HepG2 (cell line): ENCODE data around the gene THSD4. TPM values are rescaled to one million over a fixed set of nuclear protein-coding genes. Genes with fewer than 3 reads are reported as not detected.

ENCODE experiments used
- HNF4G ChIP-seq, 2 experiments: sonication (generic) in 1 of 2; formaldehyde crosslinking in 1 of 2; IDR thresholded peaks; 2 replicates each; pipeline versions ENCODE4 v1.4.0 to v1.6.1; 2011 to 2020; ENCODE audit warnings: borderline replicate concordance in 2 of 2, low read depth in 2 of 2, mild to moderate bottlenecking in 2 of 2, low read length in 1 of 2, missing genetic modification reagents in 1 of 2, moderate library complexity in 1 of 2
- MAZ ChIP-seq, 2 experiments: sonication (generic) in 1 of 2; formaldehyde crosslinking in 1 of 2; IDR thresholded peaks; 2 replicates each; pipeline versions ENCODE4 v1.5.0 to v1.6.1; 2012 to 2020; ENCODE audit warnings: low read depth in 2 of 2, mild to moderate bottlenecking in 2 of 2, borderline replicate concordance in 1 of 2, improper control_type of control experiment in 1 of 2, low read length in 1 of 2, missing genetic modification reagents in 1 of 2, moderate library complexity in 1 of 2
- RBM22 ChIP-seq: fragments of 200-400 bp; formaldehyde crosslinking; optimal IDR thresholded peaks from 2 replicates; pipeline ENCODE3; 2017; ENCODE audit warnings: mild to moderate bottlenecking, low read length, moderate library complexity
- SIX1 ChIP-seq: sonication (generic); formaldehyde crosslinking; IDR thresholded peaks from 2 replicates; pipeline ENCODE4 v1.4.0; 2020; ENCODE audit warnings: missing genetic modification reagents, borderline replicate concordance
- ZBTB2 ChIP-seq: sonication (generic); formaldehyde crosslinking; IDR thresholded peaks from 2 replicates; pipeline ENCODE4 v1.8.0; 2022; ENCODE audit warnings: low read depth, missing genetic modification reagents
- ZC3H4 ChIP-seq: sonication (generic); formaldehyde crosslinking; IDR thresholded peaks from 2 replicates; pipeline ENCODE4 v1.4.0; 2020; ENCODE audit warnings: missing genetic modification reagents, borderline replicate concordance
- ZFP1 ChIP-seq: IDR thresholded peaks from 2 replicates; pipeline ENCODE4 v1.6.1; 2016
- ZIK1 ChIP-seq: sonication (generic); formaldehyde crosslinking; IDR thresholded peaks from 2 replicates; pipeline ENCODE4 v1.5.0; 2020; ENCODE audit warnings: mild to moderate bottlenecking, low read depth, missing genetic modification reagents, borderline replicate concordance
- ZNF280B ChIP-seq: sonication (generic); formaldehyde crosslinking; IDR thresholded peaks from 2 replicates; pipeline ENCODE4 v1.5.0; 2020; ENCODE audit warnings: missing genetic modification reagents, mild to moderate bottlenecking, borderline replicate concordance
- polyA plus RNA-seq, 8 experiments: library from polyadenylated mRNA; depleted of rRNA in 3 of 8; stranded (reverse) in 7 of 8; unstranded in 1 of 8; fragments of >200 nt; fragmentation: Illumina TruSeq in 4 of 8; extraction: Trizol in 4 of 8; gene quantifications; 2 replicates each; pipeline versions ENCODE4 v1.2.1 to v1.2.3, GENCODE V29; 2011 to 2016; ENCODE audit warnings: low read depth in 4 of 8, missing spikeins in 1 of 8, mixed read lengths in 1 of 8; ENCODE audit not compliant: insufficient read depth in 1 of 8
- total RNA-seq, 5 experiments: library from RNA; depleted of rRNA; stranded (reverse); fragments of >200 nt; fragmentation: Illumina TruSeq; extraction: Trizol; gene quantifications; 2 replicates each; pipeline ENCODE4 v1.2.3, GENCODE V29; 2016; ENCODE audit warnings: low read depth in 1 of 5
- TF ChIP-seq, protein P1 (sequence below): fragments of 450-650 bp; IDR thresholded peaks from 2 replicates; pipeline ENCODE4 v1.6.1; 2017; ENCODE audit warnings: mild to moderate bottlenecking
- TF ChIP-seq, protein P2 (sequence below), 2 experiments: fragments of 450-650 bp in 1 of 2; sonication (generic) in 1 of 2; formaldehyde crosslinking in 1 of 2; IDR thresholded peaks; 2 replicates each; pipeline versions ENCODE4 v1.6.1 to v1.8.0; 2016 to 2022; ENCODE audit warnings: antibody characterized with exemption in 1 of 2, mild to moderate bottlenecking in 1 of 2, missing genetic modification reagents in 1 of 2

Gene THSD4
- total and polyA plus RNA-seq, 2 of the 13 experiments (the other 11 are each of a cell fraction or from before 2014, with no cell fraction given), result 0.07 to 0.21 TPM

DNA sequence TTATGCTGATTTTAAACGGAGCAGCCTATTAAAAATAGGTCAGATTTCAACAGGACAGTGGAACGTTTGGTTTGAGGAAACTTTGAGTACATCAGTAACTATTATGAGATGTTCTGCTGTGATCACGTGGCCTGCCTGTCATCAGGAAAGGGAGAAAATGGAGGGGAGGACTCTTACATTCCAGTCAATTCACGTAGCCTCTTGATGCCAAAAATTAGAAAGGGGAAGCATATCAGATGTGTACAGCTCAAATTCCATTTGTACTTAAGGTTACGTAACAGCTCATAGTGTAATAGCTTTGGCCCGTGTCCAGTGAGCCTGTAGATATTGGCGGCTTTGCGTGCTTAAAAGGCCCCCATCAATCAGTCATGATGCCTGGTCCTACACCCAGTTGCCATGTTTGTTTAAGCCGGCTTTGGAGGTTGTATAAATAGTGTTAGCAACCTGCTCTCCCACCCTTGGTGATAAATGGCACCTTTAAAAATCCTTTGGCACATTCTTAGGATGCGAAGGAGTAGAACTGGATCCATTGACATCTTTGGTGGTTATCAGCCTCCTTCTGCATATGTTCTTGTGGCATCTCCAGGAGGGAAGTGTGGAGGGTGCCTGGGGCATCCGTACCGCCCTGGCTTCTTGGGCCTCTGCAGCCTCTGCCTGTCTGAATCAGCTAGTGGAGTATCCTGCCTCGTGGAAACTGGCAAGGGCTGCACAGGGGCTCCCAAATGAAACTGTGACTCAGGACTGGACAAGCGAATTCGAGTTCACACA is 163.9 kb downstream of the THSD4 start (continued):
- TF ChIP-seq ZBTB2 (CRISPR knock-in tag) (no peak), RBM22 (no peak), HNF4G (IDR thresholded peaks at IDR 0.05; ENCODE audit: borderline replicate concordance, low read depth, low read length) (peak; percentile 58; the same call in 1 of the 2 replicates), HNF4G (CRISPR knock-in tag; IDR thresholded peaks at IDR 0.05; ENCODE audit: borderline replicate concordance, low read depth) (no peak), ZIK1 (CRISPR knock-in tag) (no peak), MAZ (IDR thresholded peaks at IDR 0.05; ENCODE audit: borderline replicate concordance, low read depth, low read length) (no peak), MAZ (CRISPR knock-in tag; IDR thresholded peaks at IDR 0.05; ENCODE audit: low read depth) (no peak), SIX1 (CRISPR knock-in tag) (no peak), ZFP1 (CRISPR knock-in tag) (no peak), ZC3H4 (CRISPR knock-in tag) (no peak), ZNF280B (no peak)
- TF ChIP-seq, protein P1, sequence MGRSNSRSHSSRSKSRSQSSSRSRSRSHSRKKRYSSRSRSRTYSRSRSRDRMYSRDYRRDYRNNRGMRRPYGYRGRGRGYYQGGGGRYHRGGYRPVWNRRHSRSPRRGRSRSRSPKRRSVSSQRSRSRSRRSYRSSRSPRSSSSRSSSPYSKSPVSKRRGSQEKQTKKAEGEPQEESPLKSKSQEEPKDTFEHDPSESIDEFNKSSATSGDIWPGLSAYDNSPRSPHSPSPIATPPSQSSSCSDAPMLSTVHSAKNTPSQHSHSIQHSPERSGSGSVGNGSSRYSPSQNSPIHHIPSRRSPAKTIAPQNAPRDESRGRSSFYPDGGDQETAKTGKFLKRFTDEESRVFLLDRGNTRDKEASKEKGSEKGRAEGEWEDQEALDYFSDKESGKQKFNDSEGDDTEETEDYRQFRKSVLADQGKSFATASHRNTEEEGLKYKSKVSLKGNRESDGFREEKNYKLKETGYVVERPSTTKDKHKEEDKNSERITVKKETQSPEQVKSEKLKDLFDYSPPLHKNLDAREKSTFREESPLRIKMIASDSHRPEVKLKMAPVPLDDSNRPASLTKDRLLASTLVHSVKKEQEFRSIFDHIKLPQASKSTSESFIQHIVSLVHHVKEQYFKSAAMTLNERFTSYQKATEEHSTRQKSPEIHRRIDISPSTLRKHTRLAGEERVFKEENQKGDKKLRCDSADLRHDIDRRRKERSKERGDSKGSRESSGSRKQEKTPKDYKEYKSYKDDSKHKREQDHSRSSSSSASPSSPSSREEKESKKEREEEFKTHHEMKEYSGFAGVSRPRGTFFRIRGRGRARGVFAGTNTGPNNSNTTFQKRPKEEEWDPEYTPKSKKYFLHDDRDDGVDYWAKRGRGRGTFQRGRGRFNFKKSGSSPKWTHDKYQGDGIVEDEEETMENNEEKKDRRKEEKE, result no peak
- TF ChIP-seq, protein P2, sequence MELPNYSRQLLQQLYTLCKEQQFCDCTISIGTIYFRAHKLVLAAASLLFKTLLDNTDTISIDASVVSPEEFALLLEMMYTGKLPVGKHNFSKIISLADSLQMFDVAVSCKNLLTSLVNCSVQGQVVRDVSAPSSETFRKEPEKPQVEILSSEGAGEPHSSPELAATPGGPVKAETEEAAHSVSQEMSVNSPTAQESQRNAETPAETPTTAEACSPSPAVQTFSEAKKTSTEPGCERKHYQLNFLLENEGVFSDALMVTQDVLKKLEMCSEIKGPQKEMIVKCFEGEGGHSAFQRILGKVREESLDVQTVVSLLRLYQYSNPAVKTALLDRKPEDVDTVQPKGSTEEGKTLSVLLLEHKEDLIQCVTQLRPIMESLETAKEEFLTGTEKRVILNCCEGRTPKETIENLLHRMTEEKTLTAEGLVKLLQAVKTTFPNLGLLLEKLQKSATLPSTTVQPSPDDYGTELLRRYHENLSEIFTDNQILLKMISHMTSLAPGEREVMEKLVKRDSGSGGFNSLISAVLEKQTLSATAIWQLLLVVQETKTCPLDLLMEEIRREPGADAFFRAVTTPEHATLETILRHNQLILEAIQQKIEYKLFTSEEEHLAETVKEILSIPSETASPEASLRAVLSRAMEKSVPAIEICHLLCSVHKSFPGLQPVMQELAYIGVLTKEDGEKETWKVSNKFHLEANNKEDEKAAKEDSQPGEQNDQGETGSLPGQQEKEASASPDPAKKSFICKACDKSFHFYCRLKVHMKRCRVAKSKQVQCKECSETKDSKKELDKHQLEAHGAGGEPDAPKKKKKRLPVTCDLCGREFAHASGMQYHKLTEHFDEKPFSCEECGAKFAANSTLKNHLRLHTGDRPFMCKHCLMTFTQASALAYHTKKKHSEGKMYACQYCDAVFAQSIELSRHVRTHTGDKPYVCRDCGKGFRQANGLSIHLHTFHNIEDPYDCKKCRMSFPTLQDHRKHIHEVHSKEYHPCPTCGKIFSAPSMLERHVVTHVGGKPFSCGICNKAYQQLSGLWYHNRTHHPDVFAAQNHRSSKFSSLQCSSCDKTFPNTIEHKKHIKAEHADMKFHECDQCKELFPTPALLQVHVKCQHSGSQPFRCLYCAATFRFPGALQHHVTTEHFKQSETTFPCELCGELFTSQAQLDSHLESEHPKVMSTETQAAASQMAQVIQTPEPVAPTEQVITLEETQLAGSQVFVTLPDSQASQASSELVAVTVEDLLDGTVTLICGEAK (IDR thresholded peaks at IDR 0.05), result no peak
- TF ChIP-seq, protein P2 (CRISPR knock-in tag; IDR thresholded peaks at IDR 0.05), result no peak
